Pancreas (tissue), 10 donors: ENCODE data around the gene GRIA4. TPM values are rescaled to one million over a fixed set of nuclear protein-coding genes. Genes with fewer than 3 reads are reported as not detected.
A peak's percentile ranks its signal among the peaks of the same experiment; 100 is the strongest.

Experiments
- ATAC-seq, 4 donors: fragments of 200-7000 bp; cut with Tn5 transposase; one replicate each; pipeline versions ENCODE4 v1.8.0 to v1.9.1; 2020; ENCODE audit warnings: mild to moderate bottlenecking in 4 of 4, moderate library complexity in 4 of 4
- DNase-seq, 6 donors: peaks; one replicate each; pipeline ENCODE4 v3.0.0-alpha.2; 2020
- FAIRE-seq: peaks from 2 replicates; lab custom pipeline; 2012; peaks lifted over from hg19 to GRCh38; lab: Jason Lieb, UNC
- H3K27ac ChIP-seq, 4 donors: fragments of 200-600 bp; sonication (generic); 1 replicate in 3 of 4; 2 replicates in 1 of 4; pipeline versions ENCODE4 v1.5.0 to v1.8.0; 2020
- H3K27me3 ChIP-seq, 4 donors: fragments of 200-600 bp; one replicate each; pipeline ENCODE4 v1.8.0; 2021
- H3K36me3 ChIP-seq, 3 donors: fragments of 200-600 bp; sonication (generic) in 1 of 3; one replicate each; pipeline versions ENCODE4 v1.5.0 to v1.8.0; 2020 to 2021
- H3K4me1 ChIP-seq, 3 donors: fragments of 200-600 bp; one replicate each; pipeline ENCODE4 v1.8.0; 2021
- H3K4me3 ChIP-seq, 4 donors: fragments of 200-600 bp; sonication (generic) in 2 of 4; one replicate each; pipeline versions ENCODE4 v1.5.0 to v1.8.0; 2020 to 2021
- H3K9me3 ChIP-seq, 4 donors: fragments of 200-600 bp; one replicate each; pipeline ENCODE4 v1.8.0; 2021
- CTCF ChIP-seq, 4 donors: fragments of 200-600 bp; sonication (generic) in 3 of 4; IDR thresholded peaks; one replicate each; pipeline versions ENCODE4 v1.5.0 to v1.8.0; 2021; ENCODE audit warnings: antibody characterized with exemption in 4 of 4
- WGBS, 2 donors: extraction: QIAGEN DNeasy Blood & Tissue Kit; methylation state at CpG; one replicate each; pipeline ENCODE4 v1.1.7; 2013; 5-methylcytosine and 5-hydroxymethylcytosine counted together
- intact Hi-C, 3 donors: fragments of 100-400 bp; cut with DNase I; formaldehyde crosslinking; loops; one replicate each; pipeline versions ENCODE4 v1.11.1 to v1.14.2; 2022
- polyA plus RNA-seq, 2 donors: library from polyadenylated mRNA; stranded (reverse); fragments of 200-250 nt; gene quantifications; one replicate each; pipeline ENCODE4 v1.2.3, GENCODE V29; 2013
- total RNA-seq, 6 donors: library from RNA; stranded (reverse); fragmentation: NEBNext Ultra II Directional in 4 of 6; extraction: Animal tissue kit (Norgen Biotek cat#: 25700) in 4 of 6; gene quantifications; one replicate each; pipeline versions ENCODE4 v1.2.1 to v1.2.4, GENCODE V29; 2021 to 2023
- donor health status: healthy with polysubstance abuse.
- donor health status: DM: no; HTN: no; CAD: no; lungs with moderate emphysema.
- donor health status: DM: no; HTN: no; CAD: no.
- donor health status: control.
- donor health status: control.
- donor health status: Bipolar disorder and iron deficiency.
- donor health status: DM: yes; HTN: yes; CAD: no.
- donor health status: DM: no; HTN: no; CAD: no.
- donor health status: DM: no; HTN: no; CAD: no.
- donor health status: DM: yes; HTN: yes; CAD: no.

GRIA4 gene
- total and polyA plus RNA-seq, 8 donors, result 0.22 to 2.4 (median 1.2) TPM

GRCh38 chr11:105713696-105714095 is 103.8 kb downstream of the GRIA4 start:
- DNase-seq (no peak), FAIRE-seq (no peak), ATAC-seq (no peak)
- no peak for TF ChIP-seq CTCF (IDR thresholded peaks at IDR 0.05)
- no peaks in the 10 kb centered on the region for H3K36me3 ChIP-seq
- H3K4me3 ChIP-seq, result no peak overlapping the region
- intact Hi-C loops, result no loop called here
- WGBS, 2 donors, result 75 to 81% methylated on average over 2 of the region's 2 CpGs
- no peaks in the 10 kb centered on the region for H3K9me3 ChIP-seq
- no peak overlapping the region for H3K27ac ChIP-seq
- no peaks in the 10 kb centered on the region for H3K4me1 ChIP-seq
- H3K27me3 ChIP-seq, result no peaks in the 10 kb centered on the region

GRCh38 chr11:105718641-105719040 is 108.8 kb downstream of the GRIA4 start:
- ATAC-seq, result no peak
- DNase-seq, result no peak
- intact Hi-C loops, result no loop called here
- 72 to 77% methylated on average over 5 of the region's 5 CpGs for WGBS, 2 donors
- H3K9me3 ChIP-seq, result no peaks in the 10 kb centered on the region
- no peak overlapping the region for H3K4me3 ChIP-seq
- no peaks in the 10 kb centered on the region for H3K4me1 ChIP-seq
- TF ChIP-seq CTCF (IDR thresholded peaks at IDR 0.05), result no peak
- H3K27ac ChIP-seq, result no peak overlapping the region
- H3K27me3 ChIP-seq, result no peaks in the 10 kb centered on the region
- FAIRE-seq, result no peak
- H3K36me3 ChIP-seq, result no peaks in the 10 kb centered on the region

GRCh38 chr11:105719073-105719822 is 109.4 kb downstream of the GRIA4 start:
- no peaks in the 10 kb centered on the region for H3K36me3 ChIP-seq
- no peak for TF ChIP-seq CTCF (IDR thresholded peaks at IDR 0.05)
- DNase-seq (no peak), FAIRE-seq (no peak), ATAC-seq (peak in 1 of 4 donors; percentile 79)
- 67 to 74% methylated on average over 11 of the region's 11 CpGs for WGBS, 2 donors
- no peaks in the 10 kb centered on the region for H3K9me3 ChIP-seq
- H3K27ac ChIP-seq, result no peak overlapping the region
- H3K27me3 ChIP-seq, result no peaks in the 10 kb centered on the region
- no peaks in the 10 kb centered on the region for H3K4me1 ChIP-seq
- intact Hi-C loops, result no loop called here
- H3K4me3 ChIP-seq, result no peak overlapping the region

- TF ChIP-seq CTCF (IDR thresholded peaks at IDR 0.05), result no peak
- Histone ChIP-seq H3K27me3 (no peaks in the 10 kb centered on the region), H3K36me3 (no peaks in the 10 kb centered on the region), H3K27ac (no peak overlapping the region), H3K4me1 (no peaks in the 10 kb centered on the region), H3K4me3 (no peak overlapping the region), H3K9me3 (no peaks in the 10 kb centered on the region)
- no peak for FAIRE-seq
- no peak for DNase-seq
- intact Hi-C loops, result no loop called here
- 65 to 73% methylated on average over 2 of the region's 2 CpGs for WGBS, 2 donors
- no peak for ATAC-seq
Measured at GRCh38 chr11:105720096-105720495, 110.2 kb downstream of the GRIA4 start.

GRCh38 chr11:105723269-105723668 is 113.4 kb downstream of the GRIA4 start:
- H3K9me3 ChIP-seq, result no peaks in the 10 kb centered on the region
- intact Hi-C loops, result no loop called here
- no peak for FAIRE-seq
- WGBS, 2 donors, result 55 to 62% methylated on average over 3 of the region's 3 CpGs
- TF ChIP-seq CTCF (IDR thresholded peaks at IDR 0.05), result no peak
- H3K27ac ChIP-seq, result no peak overlapping the region
- H3K27me3 ChIP-seq, result no peaks in the 10 kb centered on the region
- no peaks in the 10 kb centered on the region for H3K4me1 ChIP-seq
- no peak overlapping the region for H3K4me3 ChIP-seq
- no peaks in the 10 kb centered on the region for H3K36me3 ChIP-seq
- no peak for ATAC-seq
- DNase-seq, result no peak
